SK-MEL-5 (cell line): ENCODE measurements around the gene CCDC152. TPM values are rescaled to one million over a fixed set of nuclear protein-coding genes. Genes with fewer than 3 reads are reported as not detected.
"Not testable (repeated sequence)": the region's sequence is repeated elsewhere in the genome, so short reads cannot be mapped to it uniquely, and the experiment has no call there.

Experiments used
- DNase-seq: peaks from one replicate; pipeline ENCODE4 v3.0.0-alpha.2; 2016; ENCODE audit warnings: low read depth, low spot score
- in situ Hi-C: cut with HindIII; loops from 2 replicates; pipeline ENCODE4 v1.10.0; 2016; ENCODE audit warnings: low sequenced_read_pairs, high pct_unique_total_duplicates, low pct_unique_long_range_greater_than_20kb
- total RNA-seq: library from RNA; depleted of rRNA; stranded (reverse); fragments of >200 nt; shearing (Covaris generic); gene quantifications from 2 replicates; pipeline ENCODE4 v1.2.3, GENCODE V29; 2014; rRNA removed

The CCDC152 gene
- total RNA-seq, 1 experiment from 2014 or later = 0.92 TPM

- in situ Hi-C loops = no loop called here
- no peak for DNase-seq
Measured at GRCh38 chr5:42836070-42836769, 79.6 kb downstream of the CCDC152 start.

DNA sequence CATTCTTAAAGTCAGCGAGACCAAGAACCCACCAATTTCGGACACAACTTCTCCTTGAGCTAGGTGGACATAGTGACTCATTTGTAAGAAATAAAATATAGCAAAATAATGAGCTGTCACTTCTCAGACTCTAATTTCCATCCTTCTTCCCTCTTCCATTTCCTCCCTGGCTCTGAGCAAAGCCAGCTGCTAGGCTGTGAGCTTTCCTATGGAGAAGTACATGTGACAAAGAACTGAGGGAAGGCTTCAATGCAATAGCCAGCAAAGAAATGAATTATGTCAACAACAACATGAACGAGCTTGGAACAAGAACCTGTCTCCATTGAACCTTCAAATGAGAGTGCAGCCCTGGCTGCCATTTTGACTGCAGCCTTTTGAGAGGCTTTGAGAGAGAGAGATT lies 81.0 kb downstream of the CCDC152 start:
- in situ Hi-C loops = no loop called here
- DNase-seq = no peak

DNA sequence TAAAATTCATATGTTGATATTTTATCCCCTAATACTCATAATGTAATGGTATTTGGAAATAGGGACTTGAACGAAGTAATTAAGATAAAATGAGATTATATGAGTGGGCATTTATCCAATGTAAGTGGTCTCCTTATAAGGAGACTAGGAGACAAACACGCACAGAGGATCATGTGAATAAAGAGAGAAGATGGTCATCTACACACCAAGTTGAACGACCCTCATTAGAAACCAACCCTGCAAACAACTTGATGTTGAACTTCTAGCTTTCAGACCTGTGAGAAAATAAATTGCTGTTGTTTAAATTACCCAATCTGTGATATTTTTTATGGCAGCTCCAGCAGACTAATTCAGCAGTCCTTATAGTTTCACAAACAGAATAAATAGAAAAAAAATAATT lies 82.6 kb downstream of the CCDC152 start:
- in situ Hi-C loops = no loop called here
- no peak for DNase-seq

- DNase-seq = no peak
- in situ Hi-C loops = no loop called here
Measured at GRCh38 chr5:42840269-42840668, 83.7 kb downstream of the CCDC152 start.

DNA sequence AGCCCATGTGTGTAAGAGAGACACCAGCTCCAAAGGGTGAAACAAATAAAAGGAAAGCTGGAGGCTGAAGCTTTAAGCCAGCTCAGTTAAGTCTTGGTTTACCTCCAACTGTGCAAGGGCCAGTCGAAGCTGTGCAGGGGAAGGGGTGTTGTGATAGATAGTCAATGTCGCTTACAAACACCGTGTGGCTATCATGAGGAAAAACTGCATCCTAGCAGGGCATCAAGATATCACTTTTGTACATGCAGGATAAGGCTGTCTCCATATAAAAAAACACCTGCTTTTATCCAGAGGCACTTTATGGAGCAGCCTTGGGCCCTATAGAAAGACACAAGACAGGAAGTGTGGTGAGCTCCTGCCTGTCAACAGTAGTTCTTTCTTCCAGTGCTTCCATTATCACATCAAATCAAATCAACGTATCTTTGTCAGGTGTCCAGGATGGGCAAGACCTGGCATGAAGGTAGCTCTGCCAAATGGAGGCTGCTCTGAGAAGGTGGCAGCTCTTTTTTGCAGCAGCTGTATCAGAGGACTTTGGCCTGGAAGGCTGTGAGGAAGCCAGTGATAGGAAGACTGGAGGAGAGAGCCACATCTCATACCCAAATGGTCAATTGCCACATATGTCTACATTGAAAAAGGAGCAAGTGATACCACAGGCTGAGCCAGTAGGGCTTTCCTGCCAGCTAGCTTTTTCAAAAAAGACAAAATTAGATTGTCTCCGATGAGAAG lies 84.4 kb downstream of the CCDC152 start:
- in situ Hi-C loops = no loop called here
- no peak for DNase-seq

- in situ Hi-C loops = no loop called here
- no peak for DNase-seq
Measured at GRCh38 chr5:42842921-42843641, 86.5 kb downstream of the CCDC152 start.

GRCh38 chr5:42843675-42844292 lies 87.2 kb downstream of the CCDC152 start:
- DNase-seq = no peak
- in situ Hi-C loops = no loop called here

GRCh38 chr5:42844408-42844807 lies 87.8 kb downstream of the CCDC152 start:
- DNase-seq, in situ Hi-C loops: not testable (repeated sequence)

DNA sequence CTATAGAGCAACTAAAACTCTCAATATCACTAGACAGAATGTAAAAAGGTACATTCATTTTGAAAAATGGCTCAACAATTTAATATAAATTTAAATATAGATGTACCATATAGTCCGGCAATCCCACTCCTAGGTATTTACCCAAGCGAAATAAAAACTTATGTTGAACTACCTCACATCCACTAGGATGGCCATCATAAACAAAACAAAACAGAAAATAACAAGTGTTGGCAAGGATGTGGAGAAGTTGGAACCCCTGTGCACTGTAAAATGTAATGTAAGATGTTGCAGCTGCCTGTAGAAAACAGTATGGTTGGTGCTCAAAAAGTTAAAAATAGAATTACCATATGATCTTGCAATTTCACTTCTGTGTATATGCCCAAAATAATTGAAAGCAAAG lies 91.9 kb downstream of the CCDC152 start:
- in situ Hi-C loops = no loop called here
- no peak for DNase-seq

GRCh38 chr5:42851481-42851880 lies 94.9 kb downstream of the CCDC152 start:
- in situ Hi-C loops = no loop called here
- no peak for DNase-seq

Other genes starting within 250 kb of the CCDC152 start
- gene SELENOP, start 55.1 kb downstream of the CCDC152 start, total RNA-seq = 5.3 and 7.2 TPM in 2 replicates